ENCODE results near the gene RGS7.

Gene RGS7

GRCh38 chr1:240968864-240969263 is 388.1 kb downstream of the RGS7 start:
- DNase-seq, result no peak

GRCh38 chr1:240967070-240967724 is 389.8 kb downstream of the RGS7 start:
- DNase-seq, result no peak

- DNase-seq, result no peak
Measured at GRCh38 chr1:240965581-240966091, 391.4 kb downstream of the RGS7 start.

- DNase-seq, result no peak
Measured at GRCh38 chr1:240962086-240962485, 394.9 kb downstream of the RGS7 start.

- DNase-seq, result no peak
Measured at GRCh38 chr1:240956424-240956823, 400.6 kb downstream of the RGS7 start.

GRCh38 chr1:240956020-240956419 is 401.0 kb downstream of the RGS7 start:
- DNase-seq, result no peak

GRCh38 chr1:240947438-240948224 is 409.4 kb downstream of the RGS7 start:
- no peak for DNase-seq

- peak in 2 of 4 experiments; percentile 3 to 13 for DNase-seq
Measured at GRCh38 chr1:240946926-240947325, 410.1 kb downstream of the RGS7 start.

GRCh38 chr1:240942901-240943300 is 414.1 kb downstream of the RGS7 start:
- DNase-seq, result no peak

GRCh38 chr1:240941701-240942370 is 415.2 kb downstream of the RGS7 start:
- no peak for DNase-seq

- no peak for DNase-seq
Measured at GRCh38 chr1:240936911-240937668, 419.9 kb downstream of the RGS7 start.

GRCh38 chr1:240935920-240936319 is 421.1 kb downstream of the RGS7 start:
- no peak for DNase-seq

GRCh38 chr1:240931031-240931430 is 426.0 kb downstream of the RGS7 start:
- DNase-seq, result no peak

- no peak for DNase-seq
Measured at GRCh38 chr1:240928265-240928664, 428.7 kb downstream of the RGS7 start.

GRCh38 chr1:240927821-240928220 is 429.2 kb downstream of the RGS7 start:
- DNase-seq, result no peak

- DNase-seq, result no peak
Measured at GRCh38 chr1:240925273-240925672, 431.7 kb downstream of the RGS7 start.

GRCh38 chr1:240917976-240918375 is 439.0 kb downstream of the RGS7 start:
- DNase-seq, result no peak

- DNase-seq, result no peak
Measured at GRCh38 chr1:240914506-240914905, 442.5 kb downstream of the RGS7 start.

- no peak for DNase-seq
Measured at GRCh38 chr1:240912821-240913220, 444.2 kb downstream of the RGS7 start.

- no peak for DNase-seq
Measured at GRCh38 chr1:240909701-240910457, 447.1 kb downstream of the RGS7 start.

- DNase-seq, result no peak
Measured at GRCh38 chr1:240906477-240906876, 450.5 kb downstream of the RGS7 start.

- DNase-seq, result no peak
Measured at GRCh38 chr1:240905225-240905765, 451.7 kb downstream of the RGS7 start.

Data from suppressor macrophage (primary cell).